Astrocyte of the spinal cord (primary cell): ENCODE data around the gene CD5L.

Experiments
- DNase-seq: peaks from one replicate; pipeline ENCODE4 v3.0.0; 2011; ENCODE audit warnings: low read depth, low spot score
- H3K4me3 ChIP-seq: 2 replicates; pipeline ENCODE4 v1.5.1; 2011; ENCODE audit warnings: low read depth, mild to moderate bottlenecking, low read length, moderate library complexity
- CTCF ChIP-seq: IDR thresholded peaks from 2 replicates; pipeline ENCODE4 v1.5.1; 2012; ENCODE audit warnings: low read depth, mild to moderate bottlenecking, low read length, inconsistent platforms
- in situ Hi-C: cut with HindIII; loops from 2 replicates; pipeline ENCODE4 v1.10.0; 2017; ENCODE audit warnings: low sequenced_read_pairs

Gene CD5L

GRCh38 chr1:157838966-157839365, 2.6 kb downstream of the CD5L start:
- DNase-seq: no peak
- in situ Hi-C loops: no loop called here
- TF ChIP-seq CTCF: no peak
- H3K4me3 ChIP-seq: no peak overlapping the region

GRCh38 chr1:157834430-157834829, 7.2 kb downstream of the CD5L start:
- no peak overlapping the region for H3K4me3 ChIP-seq
- TF ChIP-seq CTCF: no peak
- in situ Hi-C loops: no loop called here
- no peak for DNase-seq

GRCh38 chr1:157833145-157833544, 8.5 kb downstream of the CD5L start:
- no peak for DNase-seq
- no peak overlapping the region for H3K4me3 ChIP-seq
- no peak for TF ChIP-seq CTCF
- in situ Hi-C loops: no loop called here

- no peak overlapping the region for H3K4me3 ChIP-seq
- in situ Hi-C loops: no loop called here
- TF ChIP-seq CTCF: no peak
- DNase-seq: no peak
Measured at GRCh38 chr1:157831968-157832626, 9.5 kb downstream of the CD5L start.

GRCh38 chr1:157830887-157831286, 10.7 kb downstream of the CD5L start:
- TF ChIP-seq CTCF: no peak
- in situ Hi-C loops: no loop called here
- no peak overlapping the region for H3K4me3 ChIP-seq
- DNase-seq: no peak

GRCh38 chr1:157829711-157830110, 11.9 kb downstream of the CD5L start:
- no peak overlapping the region for H3K4me3 ChIP-seq
- no peak for DNase-seq
- in situ Hi-C loops: no loop called here
- no peak for TF ChIP-seq CTCF
